ENCODE results near the gene GPR171.
"Not testable (repeated sequence)": the region's sequence is repeated elsewhere in the genome, so short reads cannot be mapped to it uniquely, and the experiment has no call there.

Gene GPR171

GRCh38 chr3:151203051-151203420, at the start of gene GPR171:
Gene GPR171 (minus strand): TSS chr3:151203216. CDS start chr3:151199386, 3,830 bp downstream.
- DNase-seq (ENCODE audit: low spot score in 2 of 2), result peak; percentile 19 to 67
- peak; percentile 86 for ATAC-seq (replicated peaks; ENCODE audit: extremely low read depth, poor library complexity, severe bottlenecking)
- no peaks in the 10 kb centered on the region for H3K27me3 Mint-ChIP-seq
- H3K36me3 Mint-ChIP-seq (ENCODE audit: insufficient read depth), result peaks cover 28% of the 10 kb centered on the region
- H3K4me3 Mint-ChIP-seq, result peak within 1 kb of the TSS; percentile 78
- no peaks in the 10 kb centered on the region for H3K9me3 Mint-ChIP-seq
- H3K27ac Mint-ChIP-seq (ENCODE audit: low read depth), result peak within 1 kb of the TSS; percentile 85
- peaks cover 59% of the 10 kb centered on the region for H3K4me1 Mint-ChIP-seq

GRCh38 chr3:151248772-151249337, 45.8 kb upstream of the GPR171 start:
- Mint-ChIP-seq H3K4me1 (no peaks in the 10 kb centered on the region), H3K36me3 (ENCODE audit: insufficient read depth) (no peaks in the 10 kb centered on the region), H3K9me3 (no peaks in the 10 kb centered on the region), H3K27ac (ENCODE audit: low read depth) (no peak overlapping the region), H3K4me3 (no peak overlapping the region), H3K27me3 (no peaks in the 10 kb centered on the region)
- DNase-seq (ENCODE audit: low spot score in 2 of 2), result no peak
- no peak for ATAC-seq (replicated peaks; ENCODE audit: extremely low read depth, poor library complexity, severe bottlenecking)

- H3K9me3 Mint-ChIP-seq; H3K36me3 Mint-ChIP-seq (ENCODE audit: insufficient read depth); H3K4me3 Mint-ChIP-seq; H3K4me1 Mint-ChIP-seq; H3K27me3 Mint-ChIP-seq; ATAC-seq (replicated peaks; ENCODE audit: extremely low read depth, poor library complexity, severe bottlenecking); DNase-seq (ENCODE audit: low spot score in 2 of 2); H3K27ac Mint-ChIP-seq (ENCODE audit: low read depth): not testable (repeated sequence)
These were observed 39.0 kb upstream of the GPR171 start for GRCh38 chr3:151242006-151242405.

GRCh38 chr3:151236736-151237135, 33.7 kb upstream of the GPR171 start:
- Mint-ChIP-seq H3K4me1 (no peaks in the 10 kb centered on the region), H3K4me3 (no peak overlapping the region), H3K9me3 (no peaks in the 10 kb centered on the region), H3K27me3 (peaks cover 15% of the 10 kb centered on the region), H3K36me3 (ENCODE audit: insufficient read depth) (no peaks in the 10 kb centered on the region), H3K27ac (ENCODE audit: low read depth) (no peak overlapping the region)
- no peak for ATAC-seq (replicated peaks; ENCODE audit: extremely low read depth, poor library complexity, severe bottlenecking)
- DNase-seq (ENCODE audit: low spot score in 2 of 2), result no peak

GRCh38 chr3:151236316-151236715, 33.3 kb upstream of the GPR171 start:
- H3K36me3 Mint-ChIP-seq (ENCODE audit: insufficient read depth), result no peaks in the 10 kb centered on the region
- H3K4me3 Mint-ChIP-seq, result no peak overlapping the region
- no peak overlapping the region for H3K27ac Mint-ChIP-seq (ENCODE audit: low read depth)
- no peak for DNase-seq (ENCODE audit: low spot score in 2 of 2)
- H3K4me1 Mint-ChIP-seq, result no peaks in the 10 kb centered on the region
- H3K9me3 Mint-ChIP-seq, result no peaks in the 10 kb centered on the region
- H3K27me3 Mint-ChIP-seq, result peaks cover 15% of the 10 kb centered on the region
- ATAC-seq (replicated peaks; ENCODE audit: extremely low read depth, poor library complexity, severe bottlenecking), result no peak

GRCh38 chr3:151234825-151235224, 31.8 kb upstream of the GPR171 start:
- ATAC-seq (replicated peaks; ENCODE audit: extremely low read depth, poor library complexity, severe bottlenecking) (no peak), DNase-seq (ENCODE audit: low spot score in 2 of 2) (no peak)
- Mint-ChIP-seq H3K4me1 (peaks cover 11% of the 10 kb centered on the region), H3K36me3 (ENCODE audit: insufficient read depth) (peaks cover 2% of the 10 kb centered on the region), H3K27me3 (peaks cover 15% of the 10 kb centered on the region), H3K27ac (ENCODE audit: low read depth) (no peak overlapping the region), H3K4me3 (no peak overlapping the region), H3K9me3 (no peaks in the 10 kb centered on the region)

GRCh38 chr3:151232991-151233390, 30.0 kb upstream of the GPR171 start:
- Mint-ChIP-seq H3K4me1 (peaks cover 17% of the 10 kb centered on the region), H3K36me3 (ENCODE audit: insufficient read depth) (peaks cover 2% of the 10 kb centered on the region), H3K27me3 (peaks cover 15% of the 10 kb centered on the region), H3K4me3 (no peak overlapping the region), H3K27ac (ENCODE audit: low read depth) (no peak overlapping the region), H3K9me3 (no peaks in the 10 kb centered on the region)
- no peak for DNase-seq (ENCODE audit: low spot score in 2 of 2)
- no peak for ATAC-seq (replicated peaks; ENCODE audit: extremely low read depth, poor library complexity, severe bottlenecking)

GRCh38 chr3:151232403-151232802, 29.4 kb upstream of the GPR171 start:
- H3K36me3 Mint-ChIP-seq (ENCODE audit: insufficient read depth); H3K9me3 Mint-ChIP-seq; DNase-seq (ENCODE audit: low spot score in 2 of 2); ATAC-seq (replicated peaks; ENCODE audit: extremely low read depth, poor library complexity, severe bottlenecking); H3K4me3 Mint-ChIP-seq; H3K27ac Mint-ChIP-seq (ENCODE audit: low read depth): not testable (repeated sequence)
- peaks cover 15% of the 10 kb centered on the region for H3K27me3 Mint-ChIP-seq
- peaks cover 23% of the 10 kb centered on the region for H3K4me1 Mint-ChIP-seq

GRCh38 chr3:151230646-151231045, 27.6 kb upstream of the GPR171 start:
- peaks cover 29% of the 10 kb centered on the region for H3K4me1 Mint-ChIP-seq
- peaks cover 4% of the 10 kb centered on the region for H3K36me3 Mint-ChIP-seq (ENCODE audit: insufficient read depth)
- no peak overlapping the region for H3K4me3 Mint-ChIP-seq
- peak overlapping the region; percentile 62 for H3K27ac Mint-ChIP-seq (ENCODE audit: low read depth)
- no peak for DNase-seq (ENCODE audit: low spot score in 2 of 2)
- H3K27me3 Mint-ChIP-seq, result peaks cover 15% of the 10 kb centered on the region
- no peak for ATAC-seq (replicated peaks; ENCODE audit: extremely low read depth, poor library complexity, severe bottlenecking)
- no peaks in the 10 kb centered on the region for H3K9me3 Mint-ChIP-seq

- ATAC-seq (replicated peaks; ENCODE audit: extremely low read depth, poor library complexity, severe bottlenecking) (no peak), DNase-seq (ENCODE audit: low spot score in 2 of 2) (no peak)
- peaks cover 46% of the 10 kb centered on the region for H3K4me1 Mint-ChIP-seq
- peaks cover 10% of the 10 kb centered on the region for H3K27me3 Mint-ChIP-seq
- H3K9me3 Mint-ChIP-seq, result no peaks in the 10 kb centered on the region
- H3K4me3 Mint-ChIP-seq, result no peak overlapping the region
- peaks cover 4% of the 10 kb centered on the region for H3K36me3 Mint-ChIP-seq (ENCODE audit: insufficient read depth)
- H3K27ac Mint-ChIP-seq (ENCODE audit: low read depth), result no peak overlapping the region
These were observed 25.6 kb upstream of the GPR171 start for GRCh38 chr3:151228666-151229040.

- Mint-ChIP-seq H3K27me3 (peaks cover 4% of the 10 kb centered on the region), H3K4me1 (peaks cover 46% of the 10 kb centered on the region), H3K36me3 (ENCODE audit: insufficient read depth) (peaks cover 4% of the 10 kb centered on the region), H3K27ac (ENCODE audit: low read depth) (no peak overlapping the region), H3K4me3 (no peak overlapping the region), H3K9me3 (no peaks in the 10 kb centered on the region)
- DNase-seq (ENCODE audit: low spot score in 2 of 2) (peak; percentile 65 to 68), ATAC-seq (replicated peaks; ENCODE audit: extremely low read depth, poor library complexity, severe bottlenecking) (peak; percentile 68)
These were observed 25.0 kb upstream of the GPR171 start for GRCh38 chr3:151227807-151228665.

- DNase-seq (ENCODE audit: low spot score in 2 of 2) (no peak), ATAC-seq (replicated peaks; ENCODE audit: extremely low read depth, poor library complexity, severe bottlenecking) (no peak)
- no peak overlapping the region for H3K4me3 Mint-ChIP-seq
- H3K27ac Mint-ChIP-seq (ENCODE audit: low read depth), result no peak overlapping the region
- H3K36me3 Mint-ChIP-seq (ENCODE audit: insufficient read depth), result peaks cover 4% of the 10 kb centered on the region
- H3K9me3 Mint-ChIP-seq, result no peaks in the 10 kb centered on the region
- H3K27me3 Mint-ChIP-seq, result no peaks in the 10 kb centered on the region
- peaks cover 46% of the 10 kb centered on the region for H3K4me1 Mint-ChIP-seq
These were observed 24.3 kb upstream of the GPR171 start for GRCh38 chr3:151227266-151227806.

GRCh38 chr3:151226825-151227224, 23.8 kb upstream of the GPR171 start:
- Mint-ChIP-seq H3K27me3 (no peaks in the 10 kb centered on the region), H3K27ac (ENCODE audit: low read depth) (no peak overlapping the region), H3K36me3 (ENCODE audit: insufficient read depth) (peaks cover 4% of the 10 kb centered on the region), H3K4me3 (no peak overlapping the region), H3K9me3 (no peaks in the 10 kb centered on the region), H3K4me1 (peaks cover 46% of the 10 kb centered on the region)
- no peak for DNase-seq (ENCODE audit: low spot score in 2 of 2)
- ATAC-seq (replicated peaks; ENCODE audit: extremely low read depth, poor library complexity, severe bottlenecking), result no peak
